HG03039 (cell line): ENCODE measurements around the gene STMP1.
"Not testable (repeated sequence)": the region's sequence is repeated elsewhere in the genome, so short reads cannot be mapped to it uniquely, and the experiment has no call there.

Source experiments
- ATAC-seq: cut with Tn5 transposase; IDR thresholded peaks from one replicate; pipeline ENCODE4 v1.9.1; 2021; ENCODE audit warnings: mild to moderate bottlenecking, moderate library complexity; ENCODE audit not compliant: unreplicated experiment

The STMP1 gene

GRCh38 chr7:135692606-135693005, 30.3 kb downstream of the STMP1 start:
- ATAC-seq: not testable (repeated sequence)

DNA sequence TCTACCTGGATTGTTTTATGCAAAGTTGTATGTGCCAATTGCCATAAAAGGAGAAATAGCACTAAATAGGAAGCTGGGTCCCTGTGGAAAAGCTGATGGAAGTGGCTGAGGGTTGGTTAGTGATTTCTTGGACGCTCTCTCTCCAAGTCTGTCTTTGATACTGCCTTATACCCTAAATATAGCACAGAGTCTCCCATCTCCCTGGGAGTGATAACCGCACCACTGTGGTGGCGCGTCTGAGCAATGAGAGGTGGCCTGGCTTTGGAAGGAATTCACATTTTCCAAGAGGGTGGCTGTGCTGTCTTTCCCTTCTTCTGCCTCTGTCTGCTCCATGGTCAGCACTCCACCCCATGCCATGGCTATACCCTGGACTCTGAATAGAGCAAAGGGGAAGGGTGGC, 31.2 kb downstream of the STMP1 start:
- ATAC-seq: no peak

- no peak for ATAC-seq
Observed at GRCh38 chr7:135697276-135698049, 35.1 kb downstream of the STMP1 start.

DNA sequence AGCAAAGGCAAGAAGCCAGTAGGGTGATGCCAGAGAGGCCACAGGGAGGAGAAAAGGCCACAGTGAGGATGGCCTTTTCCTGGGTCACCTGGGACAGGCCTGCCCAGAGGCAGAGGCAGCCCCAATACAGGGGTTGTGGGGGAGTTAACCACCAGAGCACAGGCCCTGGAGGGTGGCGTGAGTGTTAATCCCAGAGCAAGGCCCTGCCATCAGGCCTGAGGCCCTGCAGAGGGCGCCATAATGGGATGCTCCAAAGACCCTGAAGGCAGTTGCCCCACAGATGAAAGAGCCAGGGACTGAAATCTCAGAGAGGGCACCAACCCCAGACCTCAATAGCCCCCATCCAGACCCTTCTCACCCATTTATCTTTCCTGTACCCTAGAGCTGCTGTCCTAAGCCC, 41.8 kb downstream of the STMP1 start:
- no peak for ATAC-seq

GRCh38 chr7:135704698-135705097, 42.4 kb downstream of the STMP1 start:
- ATAC-seq: no peak

GRCh38 chr7:135706038-135706742, 43.9 kb downstream of the STMP1 start:
- no peak for ATAC-seq

DNA sequence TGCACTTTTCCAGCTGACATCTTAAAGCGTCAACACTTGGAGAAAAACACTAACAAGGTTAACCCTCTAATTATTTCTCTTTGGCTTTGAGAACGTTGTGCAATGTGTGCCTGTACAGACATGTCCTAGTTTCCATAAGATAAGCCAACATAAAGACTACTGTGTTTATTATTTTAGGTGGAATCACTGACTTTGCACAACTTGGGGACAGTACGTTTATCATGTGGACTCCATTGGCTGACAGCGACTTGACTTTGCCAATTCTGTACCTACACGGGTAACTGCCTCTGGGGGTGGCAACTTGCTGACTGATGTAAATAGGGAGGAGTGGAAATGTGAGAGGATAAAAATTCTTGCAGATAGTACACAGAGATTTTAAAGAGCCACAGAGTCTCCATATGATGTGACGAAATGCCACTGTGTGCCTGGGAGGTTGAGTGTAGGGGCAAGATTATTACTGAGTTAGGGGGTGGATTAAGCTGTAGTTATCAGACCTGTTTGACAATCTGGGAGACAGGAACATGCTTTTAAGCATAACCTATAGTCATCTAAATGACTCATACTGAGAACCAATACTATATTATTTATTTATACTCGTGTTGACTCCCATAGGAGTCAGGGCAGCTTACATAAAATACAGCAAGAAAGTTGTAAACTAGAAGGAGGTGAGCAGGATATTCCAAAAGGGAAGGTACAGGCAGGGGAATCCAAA, 44.7 kb downstream of the STMP1 start:
- ATAC-seq: no peak

DNA sequence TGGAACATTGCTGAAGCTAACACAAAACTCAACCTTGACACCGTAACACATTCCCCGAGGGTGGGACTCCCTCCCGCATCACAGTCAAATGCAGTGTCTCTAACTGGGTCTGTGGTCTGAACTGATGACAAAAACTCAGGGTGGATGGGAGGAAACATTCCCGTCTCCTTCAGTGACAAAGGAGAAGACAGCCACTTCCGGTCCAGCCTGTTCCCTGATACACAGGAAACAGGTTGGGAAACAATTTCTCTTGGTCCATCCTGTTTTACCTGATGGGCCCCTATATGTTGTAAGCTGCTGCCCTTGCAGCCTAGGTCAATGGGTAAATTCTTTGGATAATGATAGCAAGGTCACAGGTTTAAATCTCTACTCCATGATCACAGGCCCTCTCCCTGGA, 45.3 kb downstream of the STMP1 start:
- no peak for ATAC-seq

- ATAC-seq: no peak
Observed at GRCh38 chr7:135708041-135708440, 45.7 kb downstream of the STMP1 start.

DNA sequence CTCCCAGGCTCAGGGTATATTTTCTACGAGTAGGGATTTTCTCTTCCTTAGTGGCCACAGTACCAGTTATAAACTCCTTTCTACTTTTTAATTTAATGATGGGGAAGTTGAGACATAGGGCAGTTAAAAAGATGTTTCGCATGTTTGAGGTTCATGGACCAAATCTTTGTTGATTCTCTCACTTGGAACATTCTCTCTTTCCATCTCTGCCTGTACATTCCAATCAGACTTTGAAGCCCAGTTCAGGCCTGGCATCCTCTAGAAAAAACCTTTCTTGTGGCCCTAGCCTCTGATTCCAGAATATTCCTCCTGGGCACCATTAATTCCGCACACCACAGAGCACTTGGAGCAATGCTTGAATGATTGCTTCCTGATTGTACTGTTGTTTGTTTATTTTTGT, 47.2 kb downstream of the STMP1 start:
- no peak for ATAC-seq

GRCh38 chr7:135710417-135711138, 48.3 kb downstream of the STMP1 start:
- no peak for ATAC-seq

GRCh38 chr7:135711139-135711469, 48.8 kb downstream of the STMP1 start:
- no peak for ATAC-seq

GRCh38 chr7:135712182-135712782, 50.0 kb downstream of the STMP1 start:
- no peak for ATAC-seq

DNA sequence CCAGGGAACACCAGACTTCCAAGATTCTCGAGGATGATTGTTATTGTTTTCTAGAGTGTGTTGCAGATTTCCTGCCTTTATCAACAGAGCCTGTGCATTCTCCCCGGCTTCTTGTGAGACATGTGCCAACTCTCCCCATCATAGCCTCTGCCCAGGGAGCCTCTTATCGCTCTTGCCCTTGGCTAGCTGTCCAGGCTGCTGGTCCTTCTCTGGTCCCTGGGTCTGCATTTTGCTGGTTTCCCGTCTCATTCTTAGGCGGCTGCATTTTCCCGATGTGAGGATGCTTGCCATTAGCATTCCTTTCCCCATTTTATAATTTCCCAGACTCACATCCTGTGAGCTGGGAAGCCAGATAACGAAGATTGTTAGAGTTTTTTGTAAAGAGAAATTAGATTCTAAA, 50.5 kb downstream of the STMP1 start:
- ATAC-seq: no peak

- ATAC-seq: no peak
Observed at GRCh38 chr7:135713836-135714470, 51.6 kb downstream of the STMP1 start.

DNA sequence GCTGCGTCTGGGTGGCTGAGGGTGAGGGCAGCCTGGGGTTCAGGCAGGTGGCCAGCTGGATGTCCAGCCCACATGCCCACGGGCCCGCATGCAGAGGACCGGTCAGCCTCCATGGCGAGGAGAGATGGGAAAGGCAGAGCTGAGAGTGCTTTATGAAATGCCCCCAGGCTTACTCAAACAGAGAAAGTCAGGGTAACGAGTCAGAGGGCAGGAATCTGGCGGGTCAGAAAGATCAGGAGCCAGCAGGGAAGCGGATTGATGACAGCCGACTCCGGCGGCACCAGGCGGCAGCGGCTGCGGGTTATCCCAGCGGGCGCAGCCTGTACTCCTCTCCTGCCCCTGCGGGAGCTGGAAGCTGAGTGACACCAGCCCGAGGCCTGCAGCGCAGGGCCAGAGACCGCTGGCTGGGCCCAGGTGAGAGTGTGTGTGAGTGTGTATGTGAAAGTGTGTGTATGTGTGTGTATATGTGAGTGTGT, 52.3 kb downstream of the STMP1 start:
- no peak for ATAC-seq

- ATAC-seq: no peak
Observed at GRCh38 chr7:135715055-135715522, 52.8 kb downstream of the STMP1 start.

DNA sequence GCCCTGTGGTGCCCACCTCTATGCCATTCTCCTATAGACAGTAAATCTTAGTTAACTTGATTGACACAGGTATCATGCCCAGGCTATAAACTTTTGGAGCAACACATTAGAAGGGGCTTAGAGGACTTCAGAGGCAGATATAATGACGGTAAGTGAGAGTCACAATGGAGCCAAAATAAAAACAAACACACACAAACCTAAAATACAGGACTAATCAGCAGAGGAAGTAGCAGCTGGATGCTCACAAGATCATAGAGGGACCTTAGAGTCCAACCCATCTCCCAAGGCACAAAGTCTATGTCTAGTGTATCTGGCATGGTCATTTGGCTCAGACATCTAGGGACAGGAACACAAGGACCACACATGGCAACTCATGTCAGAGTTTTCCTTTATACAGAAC, 53.4 kb downstream of the STMP1 start:
- ATAC-seq: no peak

DNA sequence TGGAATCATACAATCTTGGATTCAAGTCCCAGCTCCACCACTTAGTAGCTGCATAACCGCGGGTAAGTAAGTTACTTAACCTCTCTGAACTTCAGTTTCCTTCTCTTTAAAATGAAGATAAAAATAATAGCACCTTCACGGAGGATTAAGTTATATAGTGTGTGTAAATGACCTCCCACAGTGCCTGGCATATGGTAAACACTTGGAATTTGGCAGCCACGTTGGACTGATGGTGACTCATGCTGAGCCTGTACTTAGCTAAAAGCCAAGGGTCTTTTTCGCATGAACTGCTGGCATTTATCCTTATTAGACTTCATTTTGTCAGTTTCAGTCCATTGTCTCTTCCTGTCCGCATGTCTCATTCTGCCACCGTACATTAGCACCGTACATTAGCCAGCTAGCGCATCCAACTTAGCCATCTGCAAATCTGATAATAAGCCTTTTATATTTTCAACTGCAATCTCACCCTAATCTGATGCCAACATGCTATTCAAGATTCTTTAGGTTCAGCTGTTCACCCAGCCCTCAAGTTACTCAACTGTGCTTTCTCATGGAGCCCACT, 54.4 kb downstream of the STMP1 start:
- no peak for ATAC-seq

GRCh38 chr7:135717693-135718092, 55.4 kb downstream of the STMP1 start:
- no peak for ATAC-seq
